Natural killer cell (primary cell): ENCODE data around the gene SETBP1. TPM values are rescaled to one million over a fixed set of nuclear protein-coding genes. Genes with fewer than 3 reads are reported as not detected.

Experiments used
- ATAC-seq, 3 donors: fragments of 150-1000 bp in 2 of 3; fragments of 200-7000 bp in 1 of 3; cut with Tn5 transposase; 1 replicate in 1 of 3; 2 replicates in 2 of 3; pipeline ENCODE4 v1.10.0; 2021; ENCODE audit warnings: mild to moderate bottlenecking in 2 of 3, moderate library complexity in 2 of 3
- DNase-seq, 2 donors: peaks; one replicate each; pipeline versions ENCODE4 v3.0.0 to v3.0.0-alpha.2; 2013 to 2021; ENCODE audit warnings: mixed read lengths in 1 of 2
- H3K27ac ChIP-seq: one replicate; pipeline ENCODE4 v1.5.1; 2013; ENCODE audit warnings: mild to moderate bottlenecking, low read length
- H3K27me3 ChIP-seq: one replicate; pipeline ENCODE4 v1.6.1; 2013; ENCODE audit warnings: low read length; ENCODE audit not compliant: control insufficient read depth, insufficient read depth
- H3K36me3 ChIP-seq: one replicate; pipeline ENCODE4 v1.6.1; 2013; ENCODE audit warnings: low read length; ENCODE audit not compliant: control insufficient read depth, insufficient read depth
- H3K4me1 ChIP-seq: one replicate; pipeline ENCODE4 v1.6.1; 2013; ENCODE audit warnings: low read length; ENCODE audit not compliant: control insufficient read depth, insufficient read depth
- H3K4me3 ChIP-seq: one replicate; pipeline ENCODE4 v1.5.1; 2013; ENCODE audit warnings: low read length
- H3K9me3 ChIP-seq: one replicate; pipeline ENCODE4 v1.6.1; 2013; ENCODE audit warnings: low read length; ENCODE audit not compliant: control insufficient read depth, insufficient read depth
- H3K27ac Mint-ChIP-seq, 2 donors: one replicate each; pipeline ENCODE4 v1.8.0; 2022; ENCODE audit warnings: mild to moderate bottlenecking in 2 of 2, mixed read lengths in 2 of 2, moderate library complexity in 1 of 2
- H3K27me3 Mint-ChIP-seq, 2 donors: one replicate each; pipeline ENCODE4 v1.8.0; 2022; ENCODE audit warnings: low read depth in 2 of 2, mixed read lengths in 2 of 2
- H3K36me3 Mint-ChIP-seq: one replicate; pipeline ENCODE4 v1.8.0; 2022; ENCODE audit warnings: mixed read lengths
- H3K4me1 Mint-ChIP-seq, 2 donors: one replicate each; pipeline ENCODE4 v1.8.0; 2022; ENCODE audit warnings: mixed read lengths in 2 of 2
- H3K4me3 Mint-ChIP-seq: one replicate; pipeline ENCODE4 v1.8.0; 2022; ENCODE audit warnings: mild to moderate bottlenecking, moderate library complexity, mixed read lengths
- H3K9me3 Mint-ChIP-seq, 2 donors: one replicate each; pipeline ENCODE4 v1.8.0; 2022; ENCODE audit warnings: mixed read lengths in 2 of 2
- WGBS: methylation state at CpG from one replicate; pipeline ENCODE4 v1.1.7; 2013; ENCODE audit warnings: missing lambda C conversion rate; ENCODE audit not compliant: insufficient coverage; 5-methylcytosine and 5-hydroxymethylcytosine counted together
- intact Hi-C: fragments of 100-400 bp; cut with micrococcal nuclease; formaldehyde crosslinking; loops from one replicate; pipeline ENCODE4 v1.14.2; 2022
- total RNA-seq, 4 donors: library from RNA; stranded (reverse); fragments of 120-200 nt in 1 of 4; gene quantifications; one replicate each; pipeline versions ENCODE4 v1.2.3 to v1.2.4, GENCODE V29; 2013 to 2022
- TF ChIP-seq, protein P1 (sequence below): fragments of 200-600 bp; IDR thresholded peaks from one replicate; pipeline ENCODE4 v1.8.0; 2022; ENCODE audit warnings: antibody characterized with exemption

Gene SETBP1
- total RNA-seq, 3 donors from 2014 or later (not counting 1 experiment from before 2014, with no cell fraction given) = 36.0 to 46.6 (median 41.2) TPM

DNA sequence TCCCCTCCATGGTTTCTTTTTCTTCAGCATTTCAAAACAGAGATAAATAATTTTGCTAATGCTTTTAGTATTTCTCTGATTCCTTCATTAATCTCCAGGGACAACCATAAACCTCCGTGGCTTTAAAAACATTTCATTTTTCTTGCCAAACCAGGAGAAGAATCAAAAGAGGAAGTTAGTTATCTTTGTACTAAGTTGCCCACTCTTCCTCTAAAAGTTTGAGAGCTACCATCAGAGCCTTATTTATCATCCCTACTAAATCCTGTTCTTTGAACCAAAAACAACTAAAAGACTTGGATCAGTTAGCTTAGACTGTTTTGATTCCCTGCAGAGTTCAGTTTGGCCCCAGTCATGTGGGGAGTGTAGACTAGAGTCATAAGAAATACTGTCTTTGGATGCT lies 208.4 kb downstream of the SETBP1 start:
- Histone ChIP-seq H3K9me3 (no peaks in the 10 kb centered on the region), H3K27ac (no peak overlapping the region), H3K4me1 (peaks cover 8% of the 10 kb centered on the region), H3K36me3 (no peaks in the 10 kb centered on the region), H3K4me3 (no peak overlapping the region), H3K27me3 (no peaks in the 10 kb centered on the region)
- Mint-ChIP-seq H3K4me1 (peaks cover 36 to 41% of the 10 kb centered on the region in 2 donors), H3K36me3 (no peaks in the 10 kb centered on the region), H3K4me3 (no peak overlapping the region), H3K27me3 (no peaks in the 10 kb centered on the region), H3K9me3 (peaks cover 2% of the 10 kb centered on the region in 2 donors), H3K27ac (peak overlapping the region in 1 of 2 donors; percentile 96)
- ATAC-seq (no peak), DNase-seq (no peak)
- TF ChIP-seq, protein P1, sequence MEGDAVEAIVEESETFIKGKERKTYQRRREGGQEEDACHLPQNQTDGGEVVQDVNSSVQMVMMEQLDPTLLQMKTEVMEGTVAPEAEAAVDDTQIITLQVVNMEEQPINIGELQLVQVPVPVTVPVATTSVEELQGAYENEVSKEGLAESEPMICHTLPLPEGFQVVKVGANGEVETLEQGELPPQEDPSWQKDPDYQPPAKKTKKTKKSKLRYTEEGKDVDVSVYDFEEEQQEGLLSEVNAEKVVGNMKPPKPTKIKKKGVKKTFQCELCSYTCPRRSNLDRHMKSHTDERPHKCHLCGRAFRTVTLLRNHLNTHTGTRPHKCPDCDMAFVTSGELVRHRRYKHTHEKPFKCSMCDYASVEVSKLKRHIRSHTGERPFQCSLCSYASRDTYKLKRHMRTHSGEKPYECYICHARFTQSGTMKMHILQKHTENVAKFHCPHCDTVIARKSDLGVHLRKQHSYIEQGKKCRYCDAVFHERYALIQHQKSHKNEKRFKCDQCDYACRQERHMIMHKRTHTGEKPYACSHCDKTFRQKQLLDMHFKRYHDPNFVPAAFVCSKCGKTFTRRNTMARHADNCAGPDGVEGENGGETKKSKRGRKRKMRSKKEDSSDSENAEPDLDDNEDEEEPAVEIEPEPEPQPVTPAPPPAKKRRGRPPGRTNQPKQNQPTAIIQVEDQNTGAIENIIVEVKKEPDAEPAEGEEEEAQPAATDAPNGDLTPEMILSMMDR = no peak
- intact Hi-C loops = loop anchor here (5.0 kb wide), 2 partner anchors 52 to 207 kb away; partner anchors contain the start of gene SETBP1
- WGBS = 20% methylated on average over 1 of the region's 1 CpG

DNA sequence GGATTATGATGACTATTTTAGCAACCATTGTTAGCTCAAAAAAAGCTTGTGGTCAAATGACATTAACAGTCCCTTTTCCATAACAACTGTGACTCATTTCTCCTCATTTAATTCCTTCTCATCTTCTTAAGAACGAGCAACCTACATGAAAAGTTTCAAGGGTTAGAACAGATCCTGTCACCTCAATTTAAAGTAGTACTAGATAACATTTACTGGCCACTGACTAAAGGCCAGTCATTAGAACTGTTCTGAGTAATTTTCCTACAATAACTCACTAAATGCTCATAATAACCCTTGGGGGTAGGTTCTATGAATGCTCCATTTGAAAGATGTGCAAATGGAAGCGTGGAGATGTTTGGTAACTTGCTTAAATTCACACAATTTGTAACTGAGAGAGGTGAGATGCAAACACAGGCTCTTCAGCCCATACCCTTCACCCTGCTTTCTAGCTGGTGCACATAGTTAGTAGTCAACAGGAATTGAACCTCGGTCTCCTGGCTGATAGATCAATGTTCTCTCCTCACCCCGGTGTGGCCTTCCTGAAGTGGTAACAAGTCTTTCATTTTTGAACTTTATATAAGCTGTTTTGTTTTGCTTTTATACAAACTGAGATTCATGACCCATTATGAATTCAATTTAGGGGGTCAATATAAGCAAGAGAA lies 212.5 kb downstream of the SETBP1 start:
- no peak for DNase-seq
- peaks cover 2 to 4% of the 10 kb centered on the region in 2 donors for H3K9me3 Mint-ChIP-seq
- Histone ChIP-seq H3K9me3 (no peaks in the 10 kb centered on the region), H3K36me3 (no peaks in the 10 kb centered on the region), H3K27me3 (no peaks in the 10 kb centered on the region), H3K4me1 (peaks cover 3% of the 10 kb centered on the region), H3K4me3 (no peak overlapping the region), H3K27ac (no peak overlapping the region)
- TF ChIP-seq, protein P1 = no peak
- ATAC-seq = no peak
- H3K4me1 Mint-ChIP-seq = peaks cover 34 to 40% of the 10 kb centered on the region in 2 donors
- 54% methylated on average over 1 of the region's 4 CpGs for WGBS
- peak overlapping the region; percentile 49 to 65 for H3K27ac Mint-ChIP-seq
- H3K4me3 Mint-ChIP-seq = no peak overlapping the region
- no peaks in the 10 kb centered on the region for H3K27me3 Mint-ChIP-seq
- intact Hi-C loops = no loop called here
- H3K36me3 Mint-ChIP-seq = no peaks in the 10 kb centered on the region

DNA sequence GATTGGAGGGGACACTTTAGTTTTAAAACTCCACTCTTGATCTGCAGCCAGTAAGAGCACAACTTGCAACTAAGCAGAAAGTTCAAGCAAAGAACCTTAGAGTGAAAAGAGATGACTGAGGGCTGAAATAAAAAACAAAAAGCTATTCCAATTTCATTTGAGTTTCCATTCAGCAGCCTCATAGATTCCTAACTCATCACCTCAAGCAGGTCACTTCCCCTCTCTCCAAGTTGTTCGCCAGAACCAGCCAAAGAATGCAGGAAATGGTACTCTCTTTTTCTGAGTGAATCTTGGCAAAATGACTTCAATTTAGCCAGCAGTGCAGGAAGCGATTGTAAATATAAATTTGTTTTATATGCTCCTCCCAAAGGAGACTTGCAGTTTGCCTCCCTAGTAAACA lies 213.3 kb downstream of the SETBP1 start:
- H3K4me3 ChIP-seq = no peak overlapping the region
- no peaks in the 10 kb centered on the region for H3K9me3 ChIP-seq
- Mint-ChIP-seq H3K36me3 (no peaks in the 10 kb centered on the region), H3K27me3 (no peaks in the 10 kb centered on the region), H3K9me3 (peaks cover 2 to 4% of the 10 kb centered on the region in 2 donors), H3K4me1 (peaks cover 29 to 36% of the 10 kb centered on the region in 2 donors), H3K27ac (peak overlapping the region; percentile 49 to 65), H3K4me3 (no peak overlapping the region)
- no peak for ATAC-seq
- no peaks in the 10 kb centered on the region for H3K36me3 ChIP-seq
- 81% methylated on average over 2 of the region's 2 CpGs for WGBS
- intact Hi-C loops = no loop called here
- H3K27ac ChIP-seq = no peak overlapping the region
- TF ChIP-seq, protein P1 = no peak
- H3K4me1 ChIP-seq = peaks cover 3% of the 10 kb centered on the region
- DNase-seq = no peak
- H3K27me3 ChIP-seq = no peaks in the 10 kb centered on the region
